Panc1 (cell line): ENCODE results near the gene CYTH3. TPM values are rescaled to one million over a fixed set of nuclear protein-coding genes. Genes with fewer than 3 reads are reported as not detected.

Source experiments
- ATAC-seq: fragments of 200-7000 bp; cut with Tn5 transposase; 2 replicates; pipeline ENCODE4 v1.9.1; 2020; ENCODE audit warnings: mild to moderate bottlenecking, moderate library complexity
- BruUV-seq: library from RNA; stranded (reverse); fragments of 400-500 nt; replicated peaks from 2 replicates; lab custom pipeline; 2021; lab: Mats Ljungman, UMichigan
- CTCF ChIA-PET: fragments of 300-600 bp; sonication (Branson Sonifier 250); formaldehyde crosslinking; loops from one replicate; lab custom pipeline; 2022; ENCODE audit warnings: antibody characterized with exemption; lab: Charles Lee
- POLR2A ChIA-PET: fragments of 300-600 bp; sonication (Branson Sonifier 250); formaldehyde crosslinking; loops from one replicate; lab custom pipeline; 2022; ENCODE audit warnings: antibody characterized with exemption; lab: Charles Lee
- DNase-seq: peaks from one replicate; pipeline ENCODE4 v3.0.0-alpha.2; 2010; ENCODE audit warnings: low read depth, low spot score
- H3K27ac ChIP-seq: 2 replicates; pipeline ENCODE4 v1.5.1; 2011; ENCODE audit warnings: mild to moderate bottlenecking, low read length, inconsistent platforms
- H3K27me3 ChIP-seq: fragments of 200-500 bp; sonication (Bioruptor generic); 2 replicates; pipeline ENCODE4 v1.6.0; 2014; ENCODE audit warnings: low read length, inconsistent platforms; ENCODE audit not compliant: control insufficient read depth, insufficient read depth
- H3K36me3 ChIP-seq: fragments of 200-500 bp; sonication (Bioruptor generic); 2 replicates; pipeline ENCODE4 v1.5.1; 2014; ENCODE audit warnings: inconsistent platforms, mild to moderate bottlenecking, low read length, moderate library complexity; ENCODE audit not compliant: control insufficient read depth, insufficient read depth
- H3K4me1 ChIP-seq: 2 replicates; pipeline ENCODE4 v1.5.1; 2011; ENCODE audit warnings: inconsistent platforms, mild to moderate bottlenecking, low read length, moderate library complexity; ENCODE audit not compliant: control insufficient read depth, insufficient read depth
- H3K4me3 ChIP-seq, 2 experiments: 2 replicates each; pipeline ENCODE4 v1.5.1; 2011 to 2012; ENCODE audit warnings: low read depth in 2 of 2, low read length in 2 of 2, mild to moderate bottlenecking in 2 of 2, inconsistent platforms in 1 of 2, moderate library complexity in 1 of 2
- H3K9me3 ChIP-seq: fragments of 200-500 bp; sonication (Bioruptor generic); 2 replicates; pipeline ENCODE4 v1.5.1; 2014; ENCODE audit warnings: low read depth, mild to moderate bottlenecking, inconsistent platforms, low read length, moderate library complexity; ENCODE audit not compliant: control insufficient read depth, insufficient read depth
- POLR2AphosphoS5 ChIP-seq: IDR thresholded peaks from 2 replicates; pipeline ENCODE4 v1.6.1; 2012; ENCODE audit warnings: mild to moderate bottlenecking, low read depth, low read length, moderate library complexity
- SIN3A ChIP-seq: IDR thresholded peaks from 2 replicates; pipeline ENCODE4 v1.6.1; 2012; ENCODE audit warnings: low read depth, mild to moderate bottlenecking, low read length, moderate library complexity, borderline replicate concordance; ENCODE audit not compliant: insufficient read depth
- TCF7L2 ChIP-seq: IDR thresholded peaks from 2 replicates; pipeline ENCODE4 v1.6.1; 2011; ENCODE audit warnings: mild to moderate bottlenecking, low read depth, low read length, inconsistent platforms
- in situ Hi-C: cut with HindIII; loops from 2 replicates; pipeline ENCODE4 v1.10.0; 2016; ENCODE audit warnings: low sequenced_read_pairs, low pct_unique_long_range_greater_than_20kb
- intact Hi-C: fragments of 100-400 bp; cut with micrococcal nuclease; formaldehyde crosslinking; loops from one replicate; pipeline ENCODE4 v1.10.0; 2022; ENCODE audit not compliant: unreplicated experiment
- total RNA-seq: library from RNA; stranded (reverse); gene quantifications from one replicate; pipeline ENCODE4 v1.2.1, GENCODE V29; 2021; ENCODE audit not compliant: unreplicated experiment
- TF ChIP-seq, protein P1 (sequence below), 2 experiments: IDR thresholded peaks; 2 replicates each; pipeline ENCODE4 v1.6.1; 2011 to 2012; ENCODE audit warnings: low read depth in 2 of 2, control low read depth in 1 of 2, low read length in 1 of 2, mild to moderate bottlenecking in 1 of 2, moderate library complexity in 1 of 2; ENCODE audit not compliant: insufficient read depth in 1 of 2
- TF ChIP-seq, protein P2 (sequence below): fragments of 450-650 bp; IDR thresholded peaks from 2 replicates; pipeline ENCODE4 v1.5.1; 2017; ENCODE audit warnings: mild to moderate bottlenecking

The CYTH3 gene
- total RNA-seq, 1 experiment from 2014 or later, result 35.5 TPM

DNA sequence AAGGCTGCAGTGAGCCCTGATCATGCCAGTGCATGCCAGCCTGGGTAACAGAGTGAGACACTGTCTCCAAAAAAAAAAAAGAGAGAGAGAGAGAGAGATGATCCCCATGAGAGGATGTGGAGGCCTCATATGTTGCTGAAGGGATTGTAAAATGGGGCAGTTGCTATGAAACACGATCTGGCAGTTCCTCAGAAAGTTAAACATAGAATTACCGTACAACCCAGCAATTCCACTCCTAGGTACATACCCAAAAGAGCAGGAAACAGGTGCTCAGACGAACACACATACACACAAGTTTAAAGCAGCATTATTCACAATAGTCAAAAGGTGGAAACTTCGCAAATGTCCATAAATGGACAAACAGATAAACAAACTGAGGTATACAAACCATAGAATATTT, 27.4 kb upstream of the CYTH3 start:
- in situ Hi-C loops (no loop called here), intact Hi-C loops (no loop called here)
- TF ChIP-seq SIN3A (no peak), TCF7L2 (no peak)
- TF ChIP-seq, protein P1, sequence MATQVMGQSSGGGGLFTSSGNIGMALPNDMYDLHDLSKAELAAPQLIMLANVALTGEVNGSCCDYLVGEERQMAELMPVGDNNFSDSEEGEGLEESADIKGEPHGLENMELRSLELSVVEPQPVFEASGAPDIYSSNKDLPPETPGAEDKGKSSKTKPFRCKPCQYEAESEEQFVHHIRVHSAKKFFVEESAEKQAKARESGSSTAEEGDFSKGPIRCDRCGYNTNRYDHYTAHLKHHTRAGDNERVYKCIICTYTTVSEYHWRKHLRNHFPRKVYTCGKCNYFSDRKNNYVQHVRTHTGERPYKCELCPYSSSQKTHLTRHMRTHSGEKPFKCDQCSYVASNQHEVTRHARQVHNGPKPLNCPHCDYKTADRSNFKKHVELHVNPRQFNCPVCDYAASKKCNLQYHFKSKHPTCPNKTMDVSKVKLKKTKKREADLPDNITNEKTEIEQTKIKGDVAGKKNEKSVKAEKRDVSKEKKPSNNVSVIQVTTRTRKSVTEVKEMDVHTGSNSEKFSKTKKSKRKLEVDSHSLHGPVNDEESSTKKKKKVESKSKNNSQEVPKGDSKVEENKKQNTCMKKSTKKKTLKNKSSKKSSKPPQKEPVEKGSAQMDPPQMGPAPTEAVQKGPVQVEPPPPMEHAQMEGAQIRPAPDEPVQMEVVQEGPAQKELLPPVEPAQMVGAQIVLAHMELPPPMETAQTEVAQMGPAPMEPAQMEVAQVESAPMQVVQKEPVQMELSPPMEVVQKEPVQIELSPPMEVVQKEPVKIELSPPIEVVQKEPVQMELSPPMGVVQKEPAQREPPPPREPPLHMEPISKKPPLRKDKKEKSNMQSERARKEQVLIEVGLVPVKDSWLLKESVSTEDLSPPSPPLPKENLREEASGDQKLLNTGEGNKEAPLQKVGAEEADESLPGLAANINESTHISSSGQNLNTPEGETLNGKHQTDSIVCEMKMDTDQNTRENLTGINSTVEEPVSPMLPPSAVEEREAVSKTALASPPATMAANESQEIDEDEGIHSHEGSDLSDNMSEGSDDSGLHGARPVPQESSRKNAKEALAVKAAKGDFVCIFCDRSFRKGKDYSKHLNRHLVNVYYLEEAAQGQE (IDR thresholded peaks at IDR 0.05; ENCODE audit: insufficient read depth in 1 of 2, low read depth in 2 of 2, low read length in 1 of 2), result no peak
- TF ChIP-seq, protein P2, sequence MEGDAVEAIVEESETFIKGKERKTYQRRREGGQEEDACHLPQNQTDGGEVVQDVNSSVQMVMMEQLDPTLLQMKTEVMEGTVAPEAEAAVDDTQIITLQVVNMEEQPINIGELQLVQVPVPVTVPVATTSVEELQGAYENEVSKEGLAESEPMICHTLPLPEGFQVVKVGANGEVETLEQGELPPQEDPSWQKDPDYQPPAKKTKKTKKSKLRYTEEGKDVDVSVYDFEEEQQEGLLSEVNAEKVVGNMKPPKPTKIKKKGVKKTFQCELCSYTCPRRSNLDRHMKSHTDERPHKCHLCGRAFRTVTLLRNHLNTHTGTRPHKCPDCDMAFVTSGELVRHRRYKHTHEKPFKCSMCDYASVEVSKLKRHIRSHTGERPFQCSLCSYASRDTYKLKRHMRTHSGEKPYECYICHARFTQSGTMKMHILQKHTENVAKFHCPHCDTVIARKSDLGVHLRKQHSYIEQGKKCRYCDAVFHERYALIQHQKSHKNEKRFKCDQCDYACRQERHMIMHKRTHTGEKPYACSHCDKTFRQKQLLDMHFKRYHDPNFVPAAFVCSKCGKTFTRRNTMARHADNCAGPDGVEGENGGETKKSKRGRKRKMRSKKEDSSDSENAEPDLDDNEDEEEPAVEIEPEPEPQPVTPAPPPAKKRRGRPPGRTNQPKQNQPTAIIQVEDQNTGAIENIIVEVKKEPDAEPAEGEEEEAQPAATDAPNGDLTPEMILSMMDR, result no peak

DNA sequence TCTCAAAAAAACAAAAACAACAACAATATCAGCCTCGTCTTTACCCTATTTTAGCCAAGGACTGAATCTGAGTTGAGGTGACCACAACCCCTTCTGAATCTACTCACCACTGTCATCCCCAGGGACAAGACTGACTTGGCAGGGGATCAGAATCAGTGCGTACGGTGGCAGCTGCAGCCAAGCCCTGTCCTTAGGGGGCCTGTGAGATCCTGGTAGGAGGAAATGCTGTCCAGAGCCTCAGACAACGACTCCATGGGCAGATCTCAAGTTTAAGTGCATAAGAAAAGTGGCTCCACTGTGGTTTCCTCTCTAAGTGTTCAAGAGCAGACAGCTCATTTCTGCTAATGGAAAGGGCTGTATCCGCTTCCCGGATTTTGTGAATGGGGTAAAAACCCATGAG, 22.4 kb upstream of the CYTH3 start:
- POLR2A ChIA-PET, result no interaction called here
- Histone ChIP-seq H3K27me3 (no peaks in the 10 kb centered on the region), H3K4me1 (no peaks in the 10 kb centered on the region), H3K36me3 (no peaks in the 10 kb centered on the region), H3K9me3 (no peaks in the 10 kb centered on the region), H3K27ac (no peak overlapping the region), H3K4me3 (no peak overlapping the region)
- CTCF ChIA-PET, result no interaction called here
- in situ Hi-C loops (no loop called here), intact Hi-C loops (no loop called here)
- no peak for TF ChIP-seq POLR2AphosphoS5
- TF ChIP-seq, protein P1 (IDR thresholded peaks at IDR 0.05; ENCODE audit: insufficient read depth in 1 of 2, low read depth in 2 of 2, low read length in 1 of 2), result no peak
- TF ChIP-seq SIN3A, result no peak
- no peak for TF ChIP-seq TCF7L2
- TF ChIP-seq, protein P2, result no peak
- no TSS peak for BruUV-seq
- no peak for DNase-seq
- ATAC-seq, result no peak; the same call in 1 of the 2 replicates

More for the DNA sequence above, 27.4 kb upstream of the CYTH3 start:
- H3K9me3 ChIP-seq, result no peaks in the 10 kb centered on the region
- no peaks in the 10 kb centered on the region for H3K4me1 ChIP-seq
- ATAC-seq (no peak), DNase-seq (no peak)
- ChIA-PET POLR2A (no interaction called here), CTCF (interaction anchor here (0.6 kb wide), 1 partner anchor 76 kb away, joined by 3 read pairs; no protein-coding TSS in a partner anchor)
- BruUV-seq, result no TSS peak
- no peaks in the 10 kb centered on the region for H3K27me3 ChIP-seq
- H3K36me3 ChIP-seq, result no peaks in the 10 kb centered on the region
- H3K27ac ChIP-seq, result no peak overlapping the region
- no peak overlapping the region for H3K4me3 ChIP-seq
